ENCODE results near the gene TNFAIP8L1.

Gene TNFAIP8L1

GRCh38 chr19:4622695-4623421 lies 16.5 kb upstream of the TNFAIP8L1 start:
- H3K9me3 ChIP-seq (ENCODE audit: low read depth, low read length), result no peaks in the 10 kb centered on the region

GRCh38 chr19:4624301-4624700 lies 15.0 kb upstream of the TNFAIP8L1 start:
- DNase-seq (ENCODE audit: low read depth, low spot score), result no peak
- H3K36me3 ChIP-seq (ENCODE audit: insufficient read depth, low read length), result no peaks in the 10 kb centered on the region
- H3K9ac ChIP-seq (ENCODE audit: insufficient read length), result no peak overlapping the region
- H3K9me3 ChIP-seq (ENCODE audit: low read depth, low read length), result no peaks in the 10 kb centered on the region
- no peak overlapping the region for H3K4me3 ChIP-seq
- TF ChIP-seq FOXP2 (optimal IDR thresholded peaks at IDR 0.05; ENCODE audit: control extremely low read depth, extremely low read length, insufficient read depth), result no peak
- TF ChIP-seq POLR2AphosphoS5 (IDR thresholded peaks at IDR 0.05; ENCODE audit: borderline replicate concordance, low read depth, low read length), result no peak
- no peak for TF ChIP-seq EZH2 (IDR thresholded peaks at IDR 0.05)
- no peak overlapping the region for H3K27ac ChIP-seq

More at GRCh38 chr19:4622695-4623421, 16.5 kb upstream of the TNFAIP8L1 start:
- Histone ChIP-seq H3K27ac (no peak overlapping the region), H3K9ac (ENCODE audit: insufficient read length) (no peak overlapping the region), H3K36me3 (ENCODE audit: insufficient read depth, low read length) (no peaks in the 10 kb centered on the region), H3K4me3 (no peak overlapping the region)
- no peak for TF ChIP-seq FOXP2 (optimal IDR thresholded peaks at IDR 0.05; ENCODE audit: control extremely low read depth, extremely low read length, insufficient read depth)
- TF ChIP-seq POLR2AphosphoS5 (IDR thresholded peaks at IDR 0.05; ENCODE audit: borderline replicate concordance, low read depth, low read length), result no peak
- no peak for TF ChIP-seq EZH2 (IDR thresholded peaks at IDR 0.05)
- no peak for DNase-seq (ENCODE audit: low read depth, low spot score)

DNA sequence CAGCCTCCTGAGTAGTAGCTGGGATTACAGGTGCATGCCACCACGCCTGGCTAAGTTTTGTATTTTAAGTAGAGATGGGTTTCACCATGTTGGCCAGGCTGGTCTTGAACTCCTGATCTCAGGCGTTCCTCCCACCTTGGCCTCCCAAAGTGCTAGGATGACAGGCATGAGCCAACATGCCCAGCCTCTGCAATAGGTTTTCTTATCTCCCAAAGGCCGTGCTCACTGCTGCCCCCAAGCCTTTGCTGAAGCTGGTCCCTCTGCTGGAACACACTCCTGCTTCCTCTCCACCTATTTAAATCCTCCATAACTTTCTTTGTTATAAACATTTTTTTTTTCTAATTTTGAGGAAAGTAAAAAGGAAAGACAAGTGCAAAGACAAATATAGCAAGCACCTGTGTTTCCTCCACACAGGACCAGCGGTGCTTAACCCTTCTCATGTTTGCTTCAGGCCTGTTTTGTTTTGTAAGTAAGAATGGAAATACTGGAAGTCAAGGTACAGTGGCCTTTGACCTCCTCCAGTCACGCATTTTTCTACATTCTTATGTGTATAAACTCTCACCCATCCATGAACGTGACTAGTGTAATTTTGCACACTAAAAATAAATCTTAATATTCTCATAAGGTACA lies 14.5 kb upstream of the TNFAIP8L1 start:
- no peak overlapping the region for H3K27ac ChIP-seq
- no peak for TF ChIP-seq FOXP2 (optimal IDR thresholded peaks at IDR 0.05; ENCODE audit: control extremely low read depth, extremely low read length, insufficient read depth)
- TF ChIP-seq POLR2AphosphoS5 (IDR thresholded peaks at IDR 0.05; ENCODE audit: borderline replicate concordance, low read depth, low read length), result no peak
- TF ChIP-seq EZH2 (IDR thresholded peaks at IDR 0.05), result no peak
- no peak overlapping the region for H3K9ac ChIP-seq (ENCODE audit: insufficient read length)
- no peak for DNase-seq (ENCODE audit: low read depth, low spot score)
- no peaks in the 10 kb centered on the region for H3K9me3 ChIP-seq (ENCODE audit: low read depth, low read length)
- no peaks in the 10 kb centered on the region for H3K36me3 ChIP-seq (ENCODE audit: insufficient read depth, low read length)
- H3K4me3 ChIP-seq, result no peak overlapping the region

DNA sequence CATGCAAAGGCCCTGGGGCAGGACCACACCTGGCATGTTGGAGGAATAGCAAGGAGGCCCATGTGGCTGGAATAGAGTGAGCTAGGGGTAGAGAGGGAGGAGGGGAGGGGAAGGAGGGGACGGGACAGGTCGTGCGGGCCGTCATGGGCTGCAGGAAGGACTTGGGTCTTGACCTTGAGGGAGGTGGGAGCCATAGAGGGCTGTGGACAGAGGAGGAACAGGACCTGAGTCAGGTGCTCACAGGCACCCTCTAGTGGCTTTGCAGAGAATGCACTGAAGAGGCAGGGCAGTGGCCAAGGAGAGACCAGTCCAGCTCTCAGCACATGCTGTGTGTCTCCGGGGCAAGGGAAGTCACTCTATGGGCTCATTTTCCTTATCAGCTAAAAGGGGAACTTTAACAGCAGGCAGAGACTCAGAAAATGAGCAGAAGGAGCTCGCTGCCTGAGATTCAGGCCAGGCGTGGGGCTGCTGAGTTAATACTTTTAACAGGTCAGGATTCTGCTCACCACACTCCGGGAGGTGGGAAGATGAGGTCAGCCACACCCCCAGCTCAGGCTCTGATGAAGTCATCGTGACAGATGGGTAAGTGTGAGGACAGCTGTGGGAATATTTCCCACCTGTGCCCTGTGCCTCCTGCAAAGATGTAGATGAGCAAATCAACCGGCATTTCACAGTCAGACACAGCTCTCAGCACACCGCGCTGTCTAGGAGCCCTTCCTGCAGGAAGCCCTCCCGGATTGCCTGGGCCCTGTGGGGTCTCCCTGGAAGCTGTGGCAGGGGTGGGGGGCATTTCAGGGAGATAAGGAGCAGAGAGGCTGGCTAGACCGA lies 6.0 kb upstream of the TNFAIP8L1 start:
- H3K36me3 ChIP-seq (ENCODE audit: insufficient read depth, low read length), result no peaks in the 10 kb centered on the region
- H3K27ac ChIP-seq, result no peak overlapping the region
- H3K9me3 ChIP-seq (ENCODE audit: low read depth, low read length), result no peaks in the 10 kb centered on the region
- no peak for DNase-seq (ENCODE audit: low read depth, low spot score)
- no peak overlapping the region for H3K9ac ChIP-seq (ENCODE audit: insufficient read length)
- TF ChIP-seq FOXP2 (optimal IDR thresholded peaks at IDR 0.05; ENCODE audit: control extremely low read depth, extremely low read length, insufficient read depth), result no peak
- no peak for TF ChIP-seq POLR2AphosphoS5 (IDR thresholded peaks at IDR 0.05; ENCODE audit: borderline replicate concordance, low read depth, low read length)
- no peak for TF ChIP-seq EZH2 (IDR thresholded peaks at IDR 0.05)
- H3K4me3 ChIP-seq, result no peak overlapping the region

GRCh38 chr19:4635754-4636116 lies 3.6 kb upstream of the TNFAIP8L1 start:
- H3K36me3 ChIP-seq (ENCODE audit: insufficient read depth, low read length), result no peaks in the 10 kb centered on the region
- DNase-seq (ENCODE audit: low read depth, low spot score), result no peak
- H3K9ac ChIP-seq (ENCODE audit: insufficient read length), result peak overlapping the region; percentile 67
- no peak overlapping the region for H3K27ac ChIP-seq
- H3K9me3 ChIP-seq (ENCODE audit: low read depth, low read length), result no peaks in the 10 kb centered on the region
- TF ChIP-seq EZH2 (IDR thresholded peaks at IDR 0.05) (no peak), POLR2AphosphoS5 (IDR thresholded peaks at IDR 0.05; ENCODE audit: borderline replicate concordance, low read depth, low read length) (no peak), FOXP2 (optimal IDR thresholded peaks at IDR 0.05; ENCODE audit: control extremely low read depth, extremely low read length, insufficient read depth) (no peak)
- H3K4me3 ChIP-seq, result peak overlapping the region; percentile 74

DNA sequence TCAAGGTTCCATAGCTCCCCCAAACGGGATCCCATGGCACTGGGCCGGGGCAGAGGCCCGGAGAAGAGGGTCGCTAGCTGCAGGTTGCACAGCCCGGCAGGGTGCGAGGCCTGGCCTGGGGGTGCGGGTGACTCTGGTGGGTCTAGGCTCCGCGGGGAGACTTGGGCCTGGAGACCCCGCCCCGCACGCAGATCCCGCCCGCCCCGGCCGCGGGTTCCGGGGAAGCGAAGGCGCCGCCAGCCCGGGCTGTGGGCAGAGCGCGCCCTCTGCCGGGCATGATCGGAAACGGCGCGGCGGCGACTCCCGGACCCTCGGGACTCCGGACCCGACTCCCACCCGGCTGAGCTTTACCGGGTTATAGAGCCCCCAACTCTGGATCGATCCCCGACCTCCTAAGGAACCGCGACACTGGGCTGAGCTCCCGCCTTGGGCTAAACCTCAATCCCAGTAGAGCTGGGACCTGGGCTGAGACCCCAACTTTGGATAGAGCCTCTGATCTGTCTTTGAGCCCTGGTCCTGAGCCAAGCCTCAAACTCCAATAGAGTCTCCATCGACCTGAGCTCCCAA lies 3.1 kb upstream of the TNFAIP8L1 start:
- peak overlapping the region; percentile 67 for H3K9ac ChIP-seq (ENCODE audit: insufficient read length)
- peak overlapping the region; percentile 74 for H3K4me3 ChIP-seq
- no peaks in the 10 kb centered on the region for H3K36me3 ChIP-seq (ENCODE audit: insufficient read depth, low read length)
- TF ChIP-seq FOXP2 (optimal IDR thresholded peaks at IDR 0.05; ENCODE audit: control extremely low read depth, extremely low read length, insufficient read depth) (no peak), EZH2 (IDR thresholded peaks at IDR 0.05) (no peak), POLR2AphosphoS5 (IDR thresholded peaks at IDR 0.05; ENCODE audit: borderline replicate concordance, low read depth, low read length) (no peak)
- no peak overlapping the region for H3K27ac ChIP-seq
- no peaks in the 10 kb centered on the region for H3K9me3 ChIP-seq (ENCODE audit: low read depth, low read length)
- DNase-seq (ENCODE audit: low read depth, low spot score), result no peak

DNA sequence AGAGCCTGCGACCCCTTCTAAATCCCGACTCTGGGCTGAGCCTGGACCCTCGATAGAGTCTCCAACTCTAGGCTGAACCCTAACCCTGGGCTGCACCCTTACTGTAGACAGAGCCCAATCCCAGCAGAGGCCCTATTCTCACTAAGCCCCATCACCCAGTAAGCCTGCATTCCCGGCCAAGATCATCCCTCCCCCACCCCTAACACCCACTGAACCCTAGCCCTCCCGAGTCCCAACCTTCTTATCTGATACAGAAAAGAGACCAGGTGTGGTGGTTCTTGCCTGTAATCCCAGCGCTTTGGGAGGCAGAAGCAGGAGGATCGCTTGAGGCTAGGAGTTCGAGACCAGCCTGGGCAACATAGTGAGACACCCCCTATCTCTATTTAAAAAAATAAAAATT lies 2.6 kb upstream of the TNFAIP8L1 start:
- Histone ChIP-seq H3K36me3 (ENCODE audit: insufficient read depth, low read length) (no peaks in the 10 kb centered on the region), H3K9me3 (ENCODE audit: low read depth, low read length) (no peaks in the 10 kb centered on the region), H3K4me3 (peak overlapping the region; percentile 74; the same call in 1 of the 2 replicates), H3K9ac (ENCODE audit: insufficient read length) (peak overlapping the region; percentile 67), H3K27ac (no peak overlapping the region)
- no peak for TF ChIP-seq POLR2AphosphoS5 (IDR thresholded peaks at IDR 0.05; ENCODE audit: borderline replicate concordance, low read depth, low read length)
- TF ChIP-seq EZH2 (IDR thresholded peaks at IDR 0.05), result no peak
- no peak for TF ChIP-seq FOXP2 (optimal IDR thresholded peaks at IDR 0.05; ENCODE audit: control extremely low read depth, extremely low read length, insufficient read depth)
- no peak for DNase-seq (ENCODE audit: low read depth, low spot score)

- TF ChIP-seq FOXP2 (optimal IDR thresholded peaks at IDR 0.05; ENCODE audit: control extremely low read depth, extremely low read length, insufficient read depth), result no peak
- TF ChIP-seq EZH2 (IDR thresholded peaks at IDR 0.05), result no peak
- TF ChIP-seq POLR2AphosphoS5 (IDR thresholded peaks at IDR 0.05; ENCODE audit: borderline replicate concordance, low read depth, low read length), result no peak
- H3K9me3 ChIP-seq (ENCODE audit: low read depth, low read length), result no peaks in the 10 kb centered on the region
- no peaks in the 10 kb centered on the region for H3K36me3 ChIP-seq (ENCODE audit: insufficient read depth, low read length)
- H3K4me3 ChIP-seq, result no peak overlapping the region
- H3K9ac ChIP-seq (ENCODE audit: insufficient read length), result no peak overlapping the region
- DNase-seq (ENCODE audit: low read depth, low spot score), result no peak
- peak overlapping the region; percentile 77; the same call in 1 of the 2 replicates for H3K27ac ChIP-seq
Observed at GRCh38 chr19:4638317-4638716, 999 bp upstream of the TNFAIP8L1 start.
